Endothelial cell of umbilical vein (primary cell): ENCODE data around the gene BCL11A.

Source experiments
- CTCF ChIP-seq, 2 donors: IDR thresholded peaks; 1 replicate in 1 of 2; 2 replicates in 1 of 2; pipeline ENCODE4 v1.5.1; 2011; ENCODE audit warnings: low read length in 2 of 2, mild to moderate bottlenecking in 2 of 2, moderate library complexity in 2 of 2, control low read depth in 1 of 2, inconsistent platforms in 1 of 2, low read depth in 1 of 2; ENCODE audit not compliant: insufficient read depth in 1 of 2; ENCODE audit errors: extremely low read depth in 1 of 2
- POLR2AphosphoS5 ChIP-seq: IDR thresholded peaks from 2 replicates; pipeline ENCODE4 v1.6.1; 2012; ENCODE audit warnings: low read depth, mild to moderate bottlenecking, control low read depth, low read length, moderate library complexity; ENCODE audit not compliant: insufficient read depth

GRCh38 chr2:60498816-60499429 lies 54.5 kb downstream of the BCL11A start:
- TF ChIP-seq CTCF (IDR thresholded peaks at IDR 0.05; ENCODE audit: extremely low read depth in 1 of 2, insufficient read depth in 1 of 2, low read depth in 1 of 2, low read length in 2 of 2) = no peak
- TF ChIP-seq POLR2AphosphoS5 = no peak
